K562 (cell line): ENCODE measurements around the gene SCUBE2. TPM values are rescaled to one million over a fixed set of nuclear protein-coding genes. Genes with fewer than 3 reads are reported as not detected.

Experiments
- ATAC-seq: fragments of 200-7000 bp; cut with Tn5 transposase; 3 replicates; pipeline ENCODE4 v1.9.1; 2020; ENCODE audit warnings: moderate library complexity
- BruUV-seq: library from RNA; stranded (reverse); fragments of 400-500 nt; replicated peaks from 2 replicates; lab custom pipeline; 2021; lab: Mats Ljungman, UMichigan
- CTCF ChIA-PET: fragments of 300-600 bp; formaldehyde crosslinking; extraction: SDS; loops from one replicate; lab custom pipeline; 2021; ENCODE audit warnings: low intra/inter-chr PET ratio; lab: Yijun Ruan, JAX
- POLR2A ChIA-PET: fragments of 300-600, 350-650 bp; sonication (Branson Sonifier 250); formaldehyde crosslinking; extraction: SDS; loops from one replicate; lab custom pipeline; 2021; ENCODE audit warnings: antibody characterized with exemption, inconsistent platforms; lab: Yijun Ruan, JAX
- DNase-seq, 4 experiments: peaks; one replicate each; pipeline versions ENCODE4 v3.0.0 to v3.0.0-alpha.2; 2011 to 2018; ENCODE audit warnings: low spot score in 3 of 4, mixed read lengths in 3 of 4; ENCODE audit errors: extremely low read depth in 1 of 4
- FAIRE-seq: peaks from 2 replicates; lab custom pipeline; 2011; peaks lifted over from hg19 to GRCh38; lab: Jason Lieb, UNC
- H2AFZ ChIP-seq: 2 replicates; pipeline ENCODE4 v1.6.0; 2011; ENCODE audit warnings: low read depth, low read length, control low read depth, inconsistent platforms
- H3K27ac ChIP-seq: fragments of 200-600 bp; 3 replicates; pipeline ENCODE4 v1.8.0; 2011; ENCODE audit warnings: low read depth, mild to moderate bottlenecking, control low read depth, inconsistent platforms, low read length, moderate library complexity, mixed read lengths; ENCODE audit errors: extremely low read depth
- H3K27me3 ChIP-seq, 2 experiments: fragments of 300-600 bp in 1 of 2; 2 replicates in 1 of 2; 3 replicates in 1 of 2; pipeline versions ENCODE4 v1.6.0 to v1.8.0; 2011; ENCODE audit warnings: inconsistent platforms in 2 of 2, low read length in 2 of 2, mild to moderate bottlenecking in 1 of 2, mixed read lengths in 1 of 2, moderate library complexity in 1 of 2; ENCODE audit not compliant: control insufficient read depth in 2 of 2, insufficient read depth in 2 of 2
- H3K36me3 ChIP-seq: fragments of 300-600 bp; 3 replicates; pipeline ENCODE4 v1.8.0; 2011; ENCODE audit warnings: mild to moderate bottlenecking, low read length, inconsistent platforms; ENCODE audit not compliant: control insufficient read depth, insufficient read depth
- H3K4me1 ChIP-seq, 2 experiments: fragments of 200-600 bp in 1 of 2; replicated peaks in 1 of 2; 2 replicates in 1 of 2; 3 replicates in 1 of 2; pipeline versions ENCODE4 v1.5.1 to v1.8.0; 2011; ENCODE audit warnings: inconsistent platforms in 2 of 2, low read length in 2 of 2, mild to moderate bottlenecking in 1 of 2, mixed read lengths in 1 of 2, moderate library complexity in 1 of 2; ENCODE audit not compliant: control insufficient read depth in 2 of 2, insufficient read depth in 2 of 2
- H3K4me2 ChIP-seq: 2 replicates; pipeline ENCODE4 v1.6.1; 2011; ENCODE audit warnings: low read length, control low read depth, inconsistent platforms, mixed read lengths; ENCODE audit not compliant: insufficient read depth
- H3K4me3 ChIP-seq: fragments of 200-600 bp; sonication (generic), shearing (Covaris generic); 2 replicates; pipeline ENCODE4 v1.5.1; 2016; ENCODE audit warnings: control low read depth, inconsistent platforms
- H3K79me2 ChIP-seq: fragments of 200-600 bp; 3 replicates; pipeline ENCODE4 v1.8.0; 2011; ENCODE audit warnings: low read length, inconsistent platforms; ENCODE audit not compliant: control insufficient read depth, insufficient read depth
- H3K9ac ChIP-seq, 2 experiments: 2 replicates each; pipeline versions ENCODE4 v1.6.0 to v1.6.1; 2011; ENCODE audit warnings: low read depth in 2 of 2, low read length in 2 of 2, control low read depth in 1 of 2, inconsistent platforms in 1 of 2, mild to moderate bottlenecking in 1 of 2, mixed read lengths in 1 of 2; ENCODE audit not compliant: insufficient read depth in 1 of 2
- H3K9me1 ChIP-seq: one replicate; pipeline ENCODE4 v1.6.0; 2011; ENCODE audit warnings: inconsistent platforms, mild to moderate bottlenecking, low read length, moderate library complexity; ENCODE audit not compliant: control insufficient read depth, insufficient read depth
- H3K9me3 ChIP-seq: replicated peaks from 2 replicates; pipeline ENCODE4 v1.5.1; 2011; ENCODE audit warnings: low read depth, low read length, inconsistent platforms; ENCODE audit not compliant: control insufficient read depth, insufficient read depth
- H4K20me1 ChIP-seq: replicated peaks from 2 replicates; pipeline ENCODE4 v1.6.1; 2011; ENCODE audit warnings: low read length, inconsistent platforms, mixed read lengths; ENCODE audit not compliant: control insufficient read depth, insufficient read depth
- ATF3 ChIP-seq, 2 experiments: fragments of 450-650 bp in 1 of 2; sonication (generic) in 1 of 2; formaldehyde crosslinking in 1 of 2; IDR thresholded peaks in 1 of 2; conservative IDR thresholded peaks in 1 of 2; 2 replicates each; pipeline versions ENCODE4 v1.6.1 to v1.8.1; 2016 to 2023; ENCODE audit warnings: mild to moderate bottlenecking in 2 of 2, moderate library complexity in 2 of 2, inconsistent platforms in 1 of 2, missing genetic modification reagents in 1 of 2
- E2F8 ChIP-seq: fragments of 450-650 bp; IDR thresholded peaks from 2 replicates; pipeline ENCODE4 v1.7.1; 2018; ENCODE audit warnings: mild to moderate bottlenecking, low read depth; ENCODE audit not compliant: partially characterized antibody
- FOSL1 ChIP-seq: fragments of 200-800 bp; sonication (Bioruptor generic); conservative IDR thresholded peaks from 2 replicates; pipeline ENCODE4 v1.6.1; 2016; ENCODE audit warnings: missing genetic modification characterization, missing compliant biosample characterization
- WHSC1 ChIP-seq: IDR thresholded peaks from one replicate; pipeline ENCODE4 v1.6.1; 2012; ENCODE audit warnings: low read length, control low read depth, inconsistent platforms
- ZC3H4 ChIP-seq: sonication (generic); formaldehyde crosslinking; IDR thresholded peaks from 2 replicates; pipeline ENCODE4 v1.9.0; 2021; ENCODE audit warnings: missing genetic modification reagents, borderline replicate concordance
- WGBS: fragments of 100-300 bp; shearing (Covaris generic); methylation state at CpG from one replicate; pipeline ENCODE4 v1.1.6; 2016; ENCODE audit warnings: low coverage, mixed read lengths; ENCODE audit not compliant: insufficient coverage; ENCODE audit errors: missing lambda C conversion rate; 5-methylcytosine and 5-hydroxymethylcytosine counted together
- in situ Hi-C: fragments of 300-500 bp; cut with MboI; formaldehyde crosslinking; loops from 4 replicates; pipeline ENCODE4 v1.15.0; 2018; ENCODE audit warnings: inconsistent platforms, mixed read lengths
- intact Hi-C: fragments of 100-400 bp; cut with micrococcal nuclease; formaldehyde crosslinking; loops from 2 replicates; pipeline ENCODE4 v1.14.2; 2022
- polyA plus RNA-seq, 8 experiments: library from polyadenylated mRNA; depleted of rRNA in 4 of 8; stranded (reverse) in 5 of 8; unstranded in 3 of 8; fragments of >200 nt; fragmentation: Nextera tagmentation in 2 of 8; fragmentation: Illumina TruSeq in 1 of 8; extraction: Ambion mirVana in 2 of 8; extraction: Trizol in 1 of 8; gene quantifications; 2 replicates each; pipeline versions ENCODE4 v1.2.1 to v1.2.3, GENCODE V29; 2011 to 2014; ENCODE audit warnings: inconsistent platforms in 1 of 8, missing spikeins in 1 of 8
- total RNA-seq, 7 experiments: library from RNA; depleted of rRNA in 6 of 7; stranded (reverse); fragments of >200 nt in 6 of 7; fragmentation: Illumina TruSeq in 2 of 7; extraction: Trizol in 2 of 7; gene quantifications; 2 replicates each; pipeline versions ENCODE4 v1.2.1 to v1.2.3, GENCODE V29; 2011 to 2021; ENCODE audit warnings: low replicate concordance in 1 of 7

The SCUBE2 gene
- total and polyA plus RNA-seq, 9 of the 15 experiments (the other 6 are each of a cell fraction or from before 2014, with no cell fraction given): 0.06 to 0.40 (median 0.07) TPM; not detected in 6

- POLR2A ChIA-PET: interaction anchor here (0.6 to 0.9 kb wide), 3 partner anchors 8 to 44 kb away, joined by 4 to 6 read pairs (median 4); no protein-coding TSS in a partner anchor
- no peak overlapping the region for H3K4me2 ChIP-seq
- WGBS: 3% methylated on average over 9 of the region's 9 CpGs
These were observed 52.2 kb downstream of the SCUBE2 start for GRCh38 chr11:9039198-9039597.

GRCh38 chr11:9038541-9038940 lies 52.9 kb downstream of the SCUBE2 start:
- Histone ChIP-seq H3K36me3 (no peaks in the 10 kb centered on the region), H3K27ac (no peak overlapping the region), H3K9me3 (no peaks in the 10 kb centered on the region), H3K4me1 (peaks cover 0 to 4% of the 10 kb centered on the region in 2 experiments; a peak in 2 of 5 replicates), H3K4me3 (no peak overlapping the region), H3K9me1 (no peaks in the 10 kb centered on the region), H3K4me2 (no peak overlapping the region), H3K9ac (no peak overlapping the region), H3K79me2 (no peaks in the 10 kb centered on the region), H3K27me3 (peaks cover 35 to 41% of the 10 kb centered on the region in 2 experiments; a peak in 4 of 5 replicates), H4K20me1 (no peaks in the 10 kb centered on the region), H2AFZ (no peak overlapping the region)
- ChIA-PET CTCF (no interaction called here), POLR2A (interaction anchor here (0.6 to 1.3 kb wide), 2 partner anchors 14 to 314 kb away, joined by 3 to 5 read pairs; no protein-coding TSS in a partner anchor)
- BruUV-seq: no TSS peak
- no peak for ATAC-seq
- 7% methylated on average over 3 of the region's 3 CpGs for WGBS
- FAIRE-seq: no peak
- no peak for DNase-seq
- intact Hi-C loops: no loop called here
- in situ Hi-C loops: no loop called here
- TF ChIP-seq E2F8 (no peak), WHSC1 (no peak)

More at GRCh38 chr11:9039198-9039597, 52.2 kb downstream of the SCUBE2 start:
- H3K9me3 ChIP-seq: no peaks in the 10 kb centered on the region
- BruUV-seq: no TSS peak
- H2AFZ ChIP-seq: no peak overlapping the region
- FAIRE-seq (no peak), ATAC-seq (no peak), DNase-seq (peak in 1 of 4 experiments; percentile 10)
- H3K36me3 ChIP-seq: no peaks in the 10 kb centered on the region
- H3K9me1 ChIP-seq: no peaks in the 10 kb centered on the region
- no peaks in the 10 kb centered on the region for H3K79me2 ChIP-seq
- 0 out of 2 replicates have a peak, but pooled peaks have one; percentile 9 for TF ChIP-seq ATF3 (IDR thresholded peaks at IDR 0.05)
- TF ChIP-seq ATF3 (CRISPR knock-in tag; conservative IDR thresholded peaks at IDR 0.05): no peak
- TF ChIP-seq FOSL1 (tag): peak; percentile 70
- no peak for TF ChIP-seq ZC3H4 (CRISPR knock-in tag)
- no peaks in the 10 kb centered on the region for H4K20me1 ChIP-seq
- no peak overlapping the region for H3K9ac ChIP-seq
- peaks cover 35 to 36% of the 10 kb centered on the region in 2 experiments; a peak in 4 of 5 replicates for H3K27me3 ChIP-seq
- intact Hi-C loops (no loop called here), in situ Hi-C loops (no loop called here)
- peaks cover 0 to 4% of the 10 kb centered on the region in 2 experiments; a peak in 2 of 5 replicates for H3K4me1 ChIP-seq
- H3K27ac ChIP-seq: no peak overlapping the region
- H3K4me3 ChIP-seq: no peak overlapping the region
- CTCF ChIA-PET: no interaction called here
